SJCRH30 (cell line): ENCODE data around the gene PRR18. TPM values are rescaled to one million over a fixed set of nuclear protein-coding genes. Genes with fewer than 3 reads are reported as not detected.

Experiments
- DNase-seq, 2 experiments: peaks; one replicate each; pipeline ENCODE4 v3.0.0-alpha.2; 2015 to 2020
- H3K27ac ChIP-seq: fragments of 250-450 bp; sonication (Bioruptor Pico); 2 replicates; pipeline ENCODE4 v1.5.1; 2020; ENCODE audit warnings: mild to moderate bottlenecking, moderate library complexity
- H3K27me3 ChIP-seq: fragments of 250-450 bp; sonication (Bioruptor Pico); 2 replicates; pipeline ENCODE4 v1.5.1; 2020; ENCODE audit warnings: mild to moderate bottlenecking, moderate library complexity
- H3K36me3 ChIP-seq: fragments of 250-450 bp; sonication (Bioruptor Pico); 2 replicates; pipeline ENCODE4 v1.5.1; 2020; ENCODE audit warnings: mild to moderate bottlenecking, moderate library complexity
- H3K4me1 ChIP-seq: fragments of 250-450 bp; sonication (Bioruptor Pico); 2 replicates; pipeline ENCODE4 v1.5.1; 2020; ENCODE audit warnings: mild to moderate bottlenecking, moderate library complexity
- H3K4me3 ChIP-seq: fragments of 250-450 bp; sonication (Bioruptor Pico); 2 replicates; pipeline ENCODE4 v1.5.1; 2020; ENCODE audit warnings: mild to moderate bottlenecking, moderate library complexity
- H3K9me3 ChIP-seq: fragments of 250-450 bp; sonication (Bioruptor Pico); replicated peaks from 2 replicates; pipeline ENCODE4 v1.5.1; 2020; ENCODE audit warnings: mild to moderate bottlenecking, moderate library complexity
- total RNA-seq: library from RNA; depleted of rRNA; stranded (reverse); fragments of >200 nt; shearing (Covaris generic); gene quantifications from 2 replicates; pipeline ENCODE4 v1.2.3, GENCODE V29; 2014; rRNA removed

Gene PRR18
- total RNA-seq, 1 experiment from 2014 or later = 0.47 TPM

DNA sequence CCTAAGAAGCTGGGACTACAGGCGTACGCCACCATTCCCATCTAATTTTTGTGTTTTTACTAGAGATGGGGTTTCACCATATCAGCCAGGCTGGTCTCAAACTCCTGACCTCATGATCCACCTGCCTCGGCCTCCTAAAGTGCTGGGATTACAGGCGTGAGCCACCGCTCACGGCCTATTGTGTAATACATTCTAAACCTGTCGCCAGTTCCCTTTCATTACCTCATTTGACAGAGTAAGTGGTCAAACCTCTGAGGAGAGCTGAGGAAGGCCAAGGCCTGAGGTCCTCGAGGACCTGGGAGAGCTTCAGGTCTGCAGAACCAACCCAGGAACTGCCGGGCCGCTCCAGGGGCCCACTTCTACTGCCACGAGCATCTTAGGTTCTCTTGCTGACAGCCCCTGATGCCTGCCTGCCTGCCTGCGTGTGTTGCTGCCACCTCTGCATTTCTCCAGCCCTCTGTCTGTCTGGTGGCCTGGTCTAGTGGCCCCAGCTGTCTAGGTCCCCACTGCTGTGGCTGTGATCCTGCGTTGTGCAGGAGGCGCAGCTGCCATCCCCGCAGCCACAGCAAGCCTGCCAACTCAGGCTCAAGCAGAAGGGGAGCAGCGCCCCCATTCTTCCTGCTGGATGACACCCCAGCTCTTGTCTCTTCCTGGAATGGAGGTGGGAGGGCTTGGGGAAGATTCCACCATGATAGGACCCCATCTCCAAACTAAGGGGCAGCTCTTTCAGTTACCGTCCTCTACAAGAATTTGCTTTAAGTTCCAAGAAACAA, 45.3 kb downstream of the PRR18 start:
- no peak for DNase-seq
- no peaks in the 10 kb centered on the region for H3K9me3 ChIP-seq
- H3K27ac ChIP-seq = no peak overlapping the region
- H3K4me3 ChIP-seq = no peak overlapping the region
- peaks cover 10% of the 10 kb centered on the region; the same call in 1 of the 2 replicates for H3K27me3 ChIP-seq
- H3K36me3 ChIP-seq = no peaks in the 10 kb centered on the region
- no peaks in the 10 kb centered on the region for H3K4me1 ChIP-seq

DNA sequence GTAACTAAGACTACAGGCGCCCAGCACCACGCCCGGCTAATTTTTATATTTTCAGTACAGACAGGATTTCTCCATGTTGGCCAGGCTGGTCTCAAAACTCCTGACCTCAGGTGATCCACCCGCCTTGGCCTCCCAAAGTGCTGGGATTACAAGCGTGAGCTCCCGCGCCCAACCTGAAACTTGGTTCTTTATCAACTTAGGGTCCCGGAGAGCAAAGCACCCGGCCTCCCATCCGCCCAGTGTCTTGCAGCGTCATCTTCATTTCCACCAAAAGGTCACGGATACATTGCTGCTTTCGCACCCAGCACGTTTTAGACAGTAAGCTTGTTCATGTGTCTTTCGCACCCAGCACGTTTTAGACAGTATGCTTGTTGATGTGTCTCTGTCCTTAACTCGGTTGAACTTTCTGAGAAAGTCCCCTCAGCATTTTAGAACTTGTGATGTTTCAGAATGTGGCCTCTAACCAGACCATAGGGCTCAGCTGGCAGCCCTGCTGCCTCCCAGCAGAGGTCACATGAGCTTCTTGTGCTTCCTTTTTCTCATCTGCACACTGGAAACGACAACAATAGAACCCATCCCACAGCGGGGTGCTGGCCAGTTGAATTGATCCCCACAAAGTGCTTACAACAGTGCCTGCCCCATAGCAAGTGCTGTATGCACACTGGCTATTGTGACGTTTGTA, 48.8 kb downstream of the PRR18 start:
- Histone ChIP-seq H3K27me3 (no peaks in the 10 kb centered on the region), H3K4me3 (no peak overlapping the region), H3K27ac (no peak overlapping the region), H3K9me3 (no peaks in the 10 kb centered on the region), H3K4me1 (no peaks in the 10 kb centered on the region), H3K36me3 (no peaks in the 10 kb centered on the region)
- DNase-seq = no peak

- Histone ChIP-seq H3K4me1 (no peaks in the 10 kb centered on the region), H3K9me3 (no peaks in the 10 kb centered on the region), H3K27me3 (no peaks in the 10 kb centered on the region), H3K27ac (no peak overlapping the region), H3K36me3 (no peaks in the 10 kb centered on the region), H3K4me3 (no peak overlapping the region)
- DNase-seq = no peak
Observed at GRCh38 chr6:166258854-166259276, 49.3 kb downstream of the PRR18 start.

- no peaks in the 10 kb centered on the region for H3K9me3 ChIP-seq
- H3K36me3 ChIP-seq = no peaks in the 10 kb centered on the region
- H3K4me1 ChIP-seq = no peaks in the 10 kb centered on the region
- H3K27me3 ChIP-seq = no peaks in the 10 kb centered on the region
- DNase-seq = no peak
- H3K27ac ChIP-seq = no peak overlapping the region
- H3K4me3 ChIP-seq = no peak overlapping the region
Observed at GRCh38 chr6:166257911-166258318, 50.3 kb downstream of the PRR18 start.

Other genes starting within 250 kb of the PRR18 start
- 0.20 TPM in 1 of 2 replicates, not detected in the other for gene TBXT, start 140.5 kb downstream of the PRR18 start, total RNA-seq
- 70.1 and 75.8 TPM in 2 replicates for gene SFT2D1, start 34.2 kb upstream of the PRR18 start, total RNA-seq
- 76.0 and 89.2 TPM in 2 replicates for gene MPC1, start 74.5 kb upstream of the PRR18 start, total RNA-seq